OCI-LY3 (cell line): Measurements from ENCODE around the gene GPRIN2.

Experiments used
- H2AFZ ChIP-seq: fragments of 200-600, 300-600 bp; shearing (Covaris generic); 2 replicates; pipeline ENCODE4 v1.6.0; 2014; ENCODE audit warnings: antibody characterized with exemption, low read depth, low read length
- H3K27ac ChIP-seq: fragments of 200-600, 300-600 bp; sonication (generic); 2 replicates; pipeline ENCODE4 v1.5.1; 2014; ENCODE audit warnings: mild to moderate bottlenecking, low read length, moderate library complexity, mixed read lengths
- H3K27me3 ChIP-seq: fragments of 200-600, 300-600 bp; sonication (generic); 2 replicates; pipeline ENCODE4 v1.6.1; 2014; ENCODE audit warnings: low read depth, low read length, mixed read lengths
- H3K36me3 ChIP-seq: fragments of 200-600, 300-600 bp; sonication (generic); replicated peaks from 2 replicates; pipeline ENCODE3; 2014; ENCODE audit warnings: low read depth, low read length, mixed read lengths
- H3K4me1 ChIP-seq: fragments of 300-600, 200-600 bp; sonication (generic); 2 replicates; pipeline ENCODE4 v1.6.1; 2014; ENCODE audit warnings: low read length, mixed read lengths
- H3K4me2 ChIP-seq: fragments of 200-600, 300-600 bp; sonication (generic); 2 replicates; pipeline ENCODE4 v1.6.1; 2014; ENCODE audit warnings: low read length, mixed read lengths
- H3K4me3 ChIP-seq: fragments of 300-600, 200-600 bp; sonication (generic); 2 replicates; pipeline ENCODE4 v1.5.1; 2014; ENCODE audit warnings: antibody characterized with exemption, mild to moderate bottlenecking, low read length, moderate library complexity
- H3K79me2 ChIP-seq: fragments of 300-600, 200-600 bp; shearing (Covaris generic); 2 replicates; pipeline ENCODE4 v1.6.1; 2014; ENCODE audit warnings: mild to moderate bottlenecking, low read length, mixed read lengths
- H3K9ac ChIP-seq: fragments of 300-600, 200-600 bp; shearing (Covaris generic); 2 replicates; pipeline ENCODE4 v1.6.0; 2014; ENCODE audit warnings: mild to moderate bottlenecking, low read length, moderate library complexity
- H3K9me3 ChIP-seq: fragments of 200-600, 300-600 bp; shearing (Covaris generic); 2 replicates; pipeline ENCODE4 v1.6.1; 2014; ENCODE audit warnings: low read length, mixed read lengths; ENCODE audit not compliant: insufficient read depth
- H4K20me1 ChIP-seq: fragments of 200-600, 300-600 bp; sonication (generic); 2 replicates; pipeline ENCODE4 v1.6.1; 2016; ENCODE audit warnings: low read length, mixed read lengths; ENCODE audit not compliant: insufficient read depth
- EZH2phosphoT487 ChIP-seq: fragments of 200-600 bp; shearing (Covaris generic); IDR thresholded peaks from 2 replicates; pipeline ENCODE4 v1.6.1; 2018; ENCODE audit warnings: antibody characterized with exemption, mixed run types, low read depth
- TF ChIP-seq, protein P1 (sequence below): fragments of 200-600, 300-600 bp; sonication (generic); IDR thresholded peaks from 2 replicates; pipeline ENCODE4 v1.5.1; 2014; ENCODE audit warnings: antibody characterized with exemption, low read length, low read depth

The GPRIN2 gene

DNA sequence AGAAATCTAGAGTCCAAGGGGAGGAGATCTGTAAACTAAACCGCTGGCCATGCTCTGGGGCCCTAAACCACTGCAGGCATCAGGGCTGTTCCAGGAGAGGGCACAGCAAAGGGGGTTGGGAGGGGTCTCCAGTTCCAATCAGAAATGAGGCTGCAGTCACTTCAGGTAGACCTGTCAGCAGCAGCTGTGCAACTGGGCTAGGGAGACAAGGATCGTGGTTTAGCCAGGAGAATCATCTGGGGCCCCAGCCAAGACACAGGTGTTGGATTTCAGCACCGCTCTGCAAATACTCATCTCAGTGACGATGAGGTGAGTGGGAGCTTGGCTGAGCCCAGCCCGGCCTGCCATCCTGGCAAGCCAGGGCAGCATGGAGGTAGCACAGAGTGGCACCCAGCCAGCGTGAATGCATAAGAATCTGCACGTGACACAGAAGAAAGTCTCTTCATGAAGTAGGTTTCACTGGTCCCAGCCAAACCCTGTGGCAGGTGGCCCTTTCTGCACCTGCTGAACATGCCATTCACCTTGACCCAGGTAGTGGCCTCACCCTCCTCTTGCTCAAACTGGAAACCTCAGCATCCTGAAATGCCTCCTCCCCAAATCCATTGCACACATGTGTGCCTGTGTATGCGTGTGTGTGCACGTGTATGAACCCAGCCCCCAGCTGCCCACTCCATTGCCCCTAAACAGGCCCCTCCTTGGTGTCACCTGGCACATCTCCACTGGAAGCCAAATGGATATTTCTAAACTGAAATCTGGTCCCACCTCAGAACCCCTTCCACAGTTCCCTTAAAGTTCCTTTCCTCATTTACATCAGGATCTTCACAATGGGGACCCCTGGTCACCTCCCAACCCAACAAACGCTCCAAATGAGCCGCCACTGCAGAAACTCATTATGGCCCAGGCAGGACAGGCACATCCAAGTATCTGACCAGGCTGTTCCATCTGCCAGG lies 9.6 kb downstream of the GPRIN2 start:
- H3K9me3 ChIP-seq = no peaks in the 10 kb centered on the region
- H3K79me2 ChIP-seq = no peaks in the 10 kb centered on the region
- no peak overlapping the region for H3K4me2 ChIP-seq
- H3K9ac ChIP-seq = no peak overlapping the region
- H4K20me1 ChIP-seq = no peaks in the 10 kb centered on the region
- no peaks in the 10 kb centered on the region for H3K27me3 ChIP-seq
- no peak overlapping the region for H3K4me3 ChIP-seq
- no peaks in the 10 kb centered on the region for H3K36me3 ChIP-seq
- TF ChIP-seq EZH2phosphoT487 = no peak
- TF ChIP-seq, protein P1, sequence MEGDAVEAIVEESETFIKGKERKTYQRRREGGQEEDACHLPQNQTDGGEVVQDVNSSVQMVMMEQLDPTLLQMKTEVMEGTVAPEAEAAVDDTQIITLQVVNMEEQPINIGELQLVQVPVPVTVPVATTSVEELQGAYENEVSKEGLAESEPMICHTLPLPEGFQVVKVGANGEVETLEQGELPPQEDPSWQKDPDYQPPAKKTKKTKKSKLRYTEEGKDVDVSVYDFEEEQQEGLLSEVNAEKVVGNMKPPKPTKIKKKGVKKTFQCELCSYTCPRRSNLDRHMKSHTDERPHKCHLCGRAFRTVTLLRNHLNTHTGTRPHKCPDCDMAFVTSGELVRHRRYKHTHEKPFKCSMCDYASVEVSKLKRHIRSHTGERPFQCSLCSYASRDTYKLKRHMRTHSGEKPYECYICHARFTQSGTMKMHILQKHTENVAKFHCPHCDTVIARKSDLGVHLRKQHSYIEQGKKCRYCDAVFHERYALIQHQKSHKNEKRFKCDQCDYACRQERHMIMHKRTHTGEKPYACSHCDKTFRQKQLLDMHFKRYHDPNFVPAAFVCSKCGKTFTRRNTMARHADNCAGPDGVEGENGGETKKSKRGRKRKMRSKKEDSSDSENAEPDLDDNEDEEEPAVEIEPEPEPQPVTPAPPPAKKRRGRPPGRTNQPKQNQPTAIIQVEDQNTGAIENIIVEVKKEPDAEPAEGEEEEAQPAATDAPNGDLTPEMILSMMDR = no peak
- no peaks in the 10 kb centered on the region for H3K4me1 ChIP-seq
- no peak overlapping the region for H3K27ac ChIP-seq
- H2AFZ ChIP-seq = no peak overlapping the region

DNA sequence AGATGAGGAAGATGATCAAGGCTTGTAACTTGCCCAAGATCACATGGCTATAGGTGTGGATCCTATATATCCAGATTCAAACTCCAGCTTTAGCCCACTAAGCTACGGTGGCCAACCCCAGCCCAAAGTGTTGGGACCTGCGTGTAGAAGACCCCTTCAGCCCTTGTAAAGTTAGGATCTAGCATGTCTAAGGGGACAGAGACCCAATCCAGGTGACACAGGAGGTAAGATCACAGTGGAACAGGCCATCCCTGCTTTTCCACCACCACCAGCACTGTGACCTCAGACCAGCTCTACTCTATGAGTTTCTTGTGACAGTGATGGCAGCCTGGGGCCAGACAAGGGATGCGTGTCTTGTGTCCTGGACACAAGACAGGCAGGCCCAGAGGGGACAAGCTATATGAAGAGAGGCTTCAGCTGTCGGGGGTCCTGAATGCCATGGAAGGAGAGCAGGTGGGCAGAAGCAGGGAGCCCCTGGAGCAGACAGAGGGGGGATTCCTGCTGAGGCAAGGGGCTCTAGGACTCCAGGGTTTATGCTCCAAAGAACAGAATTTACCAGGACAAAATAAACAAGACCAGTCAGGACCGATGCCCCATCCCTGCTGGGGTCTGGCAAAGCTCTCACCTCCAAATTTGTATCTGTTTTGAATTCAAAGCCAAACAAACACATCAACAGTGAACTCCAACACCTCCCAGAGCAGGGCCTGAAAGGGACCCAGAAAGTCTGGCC lies 10.4 kb downstream of the GPRIN2 start:
- Histone ChIP-seq H3K9me3 (no peaks in the 10 kb centered on the region), H3K27ac (no peak overlapping the region), H4K20me1 (no peaks in the 10 kb centered on the region), H3K4me3 (no peak overlapping the region), H2AFZ (no peak overlapping the region), H3K4me1 (no peaks in the 10 kb centered on the region), H3K27me3 (no peaks in the 10 kb centered on the region), H3K79me2 (no peaks in the 10 kb centered on the region), H3K9ac (no peak overlapping the region), H3K4me2 (no peak overlapping the region), H3K36me3 (no peaks in the 10 kb centered on the region)
- TF ChIP-seq EZH2phosphoT487 = no peak
- TF ChIP-seq, protein P1 = no peak

DNA sequence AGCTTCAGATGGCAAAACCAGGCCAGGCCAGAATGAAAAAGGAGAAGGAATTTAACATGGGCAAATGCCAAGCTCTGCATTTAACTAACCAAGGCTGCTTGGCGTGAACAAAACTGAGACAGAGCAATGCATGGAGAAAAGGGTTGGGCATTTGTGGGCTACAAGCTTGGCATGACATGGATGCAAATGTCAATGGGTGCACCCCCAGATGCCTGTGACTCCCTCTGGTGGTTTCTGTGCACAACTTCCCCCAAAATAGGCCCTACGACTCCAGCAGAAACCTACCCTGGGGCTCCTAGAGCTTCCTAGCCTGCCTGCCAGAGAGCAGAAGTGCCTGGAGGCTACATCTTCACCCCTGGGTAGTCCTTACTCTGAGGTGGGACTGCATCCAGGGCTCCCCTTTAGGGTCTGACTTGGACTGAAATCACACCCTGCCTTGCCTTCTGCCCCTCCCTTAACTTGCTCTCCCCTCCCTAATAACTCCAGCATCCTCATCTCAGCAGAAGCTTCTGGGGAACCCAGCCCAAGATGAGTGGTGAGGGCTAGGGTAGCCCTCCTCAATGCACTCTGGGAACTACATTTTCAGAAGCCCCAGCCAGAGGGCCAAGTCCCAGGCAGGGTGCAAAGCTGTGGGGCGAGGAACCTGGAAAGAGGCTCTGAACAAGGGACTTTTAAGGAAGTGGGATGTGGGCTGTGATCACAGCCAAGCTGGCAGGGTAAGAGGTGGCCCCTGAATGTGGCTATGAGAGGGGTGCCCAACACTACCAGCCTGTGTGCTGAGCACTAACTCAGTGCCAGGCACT lies 11.3 kb downstream of the GPRIN2 start:
- no peaks in the 10 kb centered on the region for H3K4me1 ChIP-seq
- no peaks in the 10 kb centered on the region for H3K79me2 ChIP-seq
- H3K27ac ChIP-seq = no peak overlapping the region
- no peaks in the 10 kb centered on the region for H3K9me3 ChIP-seq
- no peak overlapping the region for H3K4me2 ChIP-seq
- H3K36me3 ChIP-seq = no peaks in the 10 kb centered on the region
- no peak overlapping the region for H3K4me3 ChIP-seq
- no peaks in the 10 kb centered on the region for H4K20me1 ChIP-seq
- no peak overlapping the region for H3K9ac ChIP-seq
- no peaks in the 10 kb centered on the region for H3K27me3 ChIP-seq
- no peak overlapping the region for H2AFZ ChIP-seq
- TF ChIP-seq EZH2phosphoT487 = no peak
- TF ChIP-seq, protein P1 = peak; percentile 35
